HG03175 (cell line): ENCODE results near the gene AHR.

Source experiments
- ATAC-seq: cut with Tn5 transposase; IDR thresholded peaks from one replicate; pipeline ENCODE4 v1.9.1; 2021; ENCODE audit warnings: mild to moderate bottlenecking, moderate library complexity; ENCODE audit not compliant: unreplicated experiment

AHR gene

GRCh38 chr7:17298102-17298839, at the start of gene AHR:
Gene AHR (plus strand): TSS chr7:17298652. CDS start chr7:17299265, 613 bp downstream.
- peak; percentile 60 for ATAC-seq

GRCh38 chr7:17253885-17254284, 44.6 kb upstream of the AHR start:
- no peak for ATAC-seq

DNA sequence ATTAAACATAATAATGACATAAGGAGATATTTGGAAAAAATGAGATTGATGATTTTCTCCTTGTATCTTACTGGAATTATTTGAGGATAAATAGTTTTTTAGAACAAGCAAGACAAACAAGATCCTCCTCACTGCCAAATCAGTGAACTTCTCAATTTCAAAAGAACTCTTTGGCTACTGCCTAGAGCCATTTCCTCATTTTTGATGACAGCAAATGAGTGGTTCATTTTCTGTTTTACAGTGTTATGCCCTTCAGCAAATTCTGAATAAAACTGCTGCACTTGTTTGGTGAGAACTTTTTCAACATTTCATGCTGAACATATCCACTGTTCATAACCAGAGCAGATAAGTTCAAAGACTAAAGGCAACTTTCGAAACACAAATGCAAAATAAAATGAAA, 42.5 kb upstream of the AHR start:
- ATAC-seq, result no peak

GRCh38 chr7:17256375-17256774, 42.1 kb upstream of the AHR start:
- no peak for ATAC-seq

DNA sequence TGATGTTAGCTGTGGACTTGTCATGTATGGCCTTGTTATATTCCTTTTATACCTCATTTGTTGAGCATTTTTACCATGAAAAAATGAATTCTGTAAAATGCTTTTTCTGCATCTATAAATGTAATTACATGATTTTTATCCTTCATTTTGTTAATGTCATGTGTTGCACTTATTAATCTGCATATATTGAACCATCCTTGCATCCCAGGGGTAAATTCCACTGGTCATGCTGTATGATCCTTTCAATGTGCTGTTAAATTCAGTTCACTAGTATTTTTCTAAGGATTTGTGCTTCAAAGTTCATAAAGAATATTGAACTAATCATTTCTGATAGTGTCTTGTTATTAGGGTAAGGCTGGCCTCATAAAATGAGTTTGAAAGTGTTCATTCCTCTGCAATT, 31.9 kb upstream of the AHR start:
- no peak for ATAC-seq

DNA sequence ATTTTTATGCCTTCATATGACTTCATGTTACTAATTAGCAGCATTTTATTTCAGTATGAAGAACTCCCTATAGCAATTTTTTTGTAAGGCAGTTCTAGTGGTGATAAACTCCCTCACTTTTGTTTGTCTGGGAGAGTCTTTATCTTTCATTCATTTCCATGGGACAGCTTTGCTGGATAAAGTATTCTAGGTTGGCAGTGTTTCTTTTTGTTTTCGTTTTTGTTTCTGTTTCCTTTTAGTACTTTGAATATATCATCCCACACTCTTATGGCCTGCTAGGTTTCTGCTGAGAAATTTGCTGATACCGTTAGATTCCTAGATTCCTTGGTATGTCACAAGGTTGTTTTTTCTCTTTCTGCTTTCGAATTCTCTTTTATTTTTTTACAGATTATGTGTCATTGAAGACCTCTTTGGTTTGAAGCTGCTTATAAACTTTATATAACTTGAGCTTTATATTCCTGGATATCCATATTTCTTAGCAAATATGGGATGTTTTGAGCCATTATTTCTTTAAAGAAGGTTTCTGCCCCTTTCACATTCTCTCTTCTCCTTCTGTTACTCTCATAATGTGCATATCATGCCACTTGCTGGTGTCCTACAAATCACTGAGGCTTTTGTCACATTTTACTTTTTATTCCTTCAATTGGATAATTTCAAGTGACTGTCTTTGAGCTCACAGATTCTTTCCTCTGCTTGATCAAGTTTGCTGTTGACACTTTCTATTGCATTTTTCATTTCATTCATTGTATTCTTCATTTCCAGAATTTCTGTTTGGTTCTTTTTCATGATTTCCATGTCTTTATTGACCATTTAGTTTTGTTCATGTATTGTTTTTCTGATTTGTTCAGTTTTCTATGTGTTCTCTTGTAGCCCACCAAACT, 28.9 kb upstream of the AHR start:
- ATAC-seq, result no peak

DNA sequence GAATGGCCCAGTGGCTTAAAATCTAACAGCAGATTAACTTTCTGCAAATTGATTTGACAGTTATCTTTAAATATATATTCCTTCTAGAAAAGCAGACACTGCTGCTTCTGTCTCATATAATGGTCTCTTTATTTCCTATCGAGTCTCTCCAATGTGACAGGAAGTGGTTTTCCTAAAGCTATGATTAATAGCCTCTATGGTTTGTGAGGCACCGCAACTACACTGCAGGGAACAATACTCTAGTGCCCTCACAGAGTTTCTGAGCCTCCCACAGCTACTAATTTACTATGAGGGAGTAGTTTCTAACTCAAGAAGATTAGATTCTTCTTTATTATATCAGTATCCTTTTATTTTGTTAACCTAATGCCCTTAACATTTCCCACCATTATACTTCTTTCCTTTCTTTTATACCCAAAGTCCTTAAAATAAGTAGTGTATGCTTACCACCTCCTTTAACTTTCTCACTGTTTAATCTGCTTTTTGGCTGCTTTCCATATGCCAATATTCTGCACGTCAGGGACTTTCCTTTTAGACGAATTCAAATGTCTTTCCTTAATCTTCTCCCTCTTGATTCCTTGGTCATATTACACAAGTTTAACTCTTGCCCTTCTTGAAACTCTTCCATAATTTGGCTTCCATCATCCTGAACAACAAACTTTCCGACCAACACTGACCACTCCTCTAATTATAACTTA, 23.8 kb upstream of the AHR start:
- no peak for ATAC-seq

DNA sequence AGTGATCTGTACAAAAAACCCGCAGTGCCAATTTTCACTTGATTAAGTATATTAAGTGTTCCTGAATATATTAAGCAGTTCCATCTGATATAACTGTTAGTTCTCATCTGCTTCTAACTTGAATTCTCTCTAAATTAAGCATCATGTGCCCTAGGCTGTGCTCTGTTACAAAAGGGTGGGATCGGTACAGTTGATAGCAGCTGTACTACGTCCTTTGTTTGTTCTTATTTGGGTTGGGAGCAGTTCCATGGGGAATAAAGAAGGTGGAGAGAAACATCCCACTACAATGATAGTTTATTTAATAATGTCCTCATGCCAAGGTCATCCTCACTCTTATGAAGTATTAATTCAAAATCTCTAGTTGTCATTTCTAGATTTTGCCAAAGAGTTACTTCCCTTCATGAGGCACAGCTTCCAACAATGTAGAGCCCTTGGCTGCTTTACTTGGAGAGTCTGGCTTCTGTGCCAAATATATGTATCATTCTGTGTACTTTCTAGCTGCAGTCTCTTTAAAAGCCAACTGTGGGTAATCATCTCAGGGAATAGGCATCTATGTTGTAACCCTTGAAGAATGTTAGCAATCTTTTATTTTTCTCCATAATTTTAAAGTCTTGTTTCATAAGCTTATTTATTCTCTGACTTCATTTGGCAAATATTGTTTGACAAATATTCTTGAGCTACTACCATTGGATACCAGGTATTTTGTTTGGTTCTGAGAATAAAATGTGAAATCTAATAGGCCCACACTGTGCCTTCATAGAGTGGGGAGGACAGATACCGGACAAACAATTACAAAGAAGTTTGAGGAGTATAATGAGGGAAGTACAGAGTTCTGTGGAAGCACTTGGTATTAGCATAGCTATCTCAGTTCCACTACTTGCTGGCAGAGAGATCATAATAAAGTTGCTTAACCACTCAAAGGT, 22.4 kb upstream of the AHR start:
- no peak for ATAC-seq

GRCh38 chr7:17279061-17279460, 19.4 kb upstream of the AHR start:
- ATAC-seq, result no peak

- ATAC-seq, result no peak
Measured at GRCh38 chr7:17289074-17289645, 9.3 kb upstream of the AHR start.

GRCh38 chr7:17292843-17293242, 5.6 kb upstream of the AHR start:
- ATAC-seq, result no peak

GRCh38 chr7:17293481-17293880, 5.0 kb upstream of the AHR start:
- no peak for ATAC-seq

- no peak for ATAC-seq
Measured at GRCh38 chr7:17297243-17297642, 1.2 kb upstream of the AHR start.

DNA sequence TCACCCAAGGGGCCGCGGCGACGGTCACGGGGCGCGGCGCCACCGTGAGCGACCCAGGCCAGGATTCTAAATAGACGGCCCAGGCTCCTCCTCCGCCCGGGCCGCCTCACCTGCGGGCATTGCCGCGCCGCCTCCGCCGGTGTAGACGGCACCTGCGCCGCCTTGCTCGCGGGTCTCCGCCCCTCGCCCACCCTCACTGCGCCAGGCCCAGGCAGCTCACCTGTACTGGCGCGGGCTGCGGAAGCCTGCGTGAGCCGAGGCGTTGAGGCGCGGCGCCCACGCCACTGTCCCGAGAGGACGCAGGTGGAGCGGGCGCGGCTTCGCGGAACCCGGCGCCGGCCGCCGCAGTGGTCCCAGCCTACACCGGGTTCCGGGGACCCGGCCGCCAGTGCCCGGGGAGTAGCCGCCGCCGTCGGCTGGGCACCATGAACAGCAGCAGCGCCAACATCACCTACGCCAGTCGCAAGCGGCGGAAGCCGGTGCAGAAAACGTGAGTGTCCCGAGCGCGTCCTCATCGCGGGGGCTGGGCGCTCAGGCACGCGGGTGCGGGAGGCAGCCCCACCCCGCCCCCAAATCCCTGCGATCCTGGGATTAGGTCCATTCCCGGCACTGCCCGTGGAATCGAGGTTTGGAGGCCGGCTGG, 509 bp downstream of the AHR start:
- peak; percentile 33 for ATAC-seq

DNA sequence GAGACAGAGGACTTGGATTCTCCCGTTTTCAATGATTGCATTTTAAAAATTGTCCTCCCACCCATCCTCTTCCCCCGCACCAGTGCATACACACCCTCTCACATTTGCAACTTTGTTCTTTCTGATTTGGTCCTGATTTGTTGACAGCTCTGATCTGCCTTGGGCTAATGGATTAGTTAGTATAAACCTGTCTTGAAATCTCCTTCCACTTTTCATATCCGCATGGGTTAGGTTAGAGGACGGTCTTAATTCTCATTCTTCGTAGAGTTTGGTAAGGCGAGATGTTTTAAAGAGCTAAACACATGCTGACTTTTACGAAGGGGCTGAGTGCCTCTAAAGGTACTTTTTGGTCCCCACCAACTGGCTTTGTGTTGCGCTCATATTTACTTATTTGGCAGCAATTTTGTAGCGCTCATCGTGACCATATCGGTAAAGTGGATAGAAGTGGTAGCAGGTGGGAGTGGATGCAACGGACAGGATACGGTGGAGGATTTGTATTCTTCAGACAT, 1.1 kb downstream of the AHR start:
- ATAC-seq, result peak; percentile 6

GRCh38 chr7:17300012-17300411, 1.6 kb downstream of the AHR start:
- no peak for ATAC-seq

DNA sequence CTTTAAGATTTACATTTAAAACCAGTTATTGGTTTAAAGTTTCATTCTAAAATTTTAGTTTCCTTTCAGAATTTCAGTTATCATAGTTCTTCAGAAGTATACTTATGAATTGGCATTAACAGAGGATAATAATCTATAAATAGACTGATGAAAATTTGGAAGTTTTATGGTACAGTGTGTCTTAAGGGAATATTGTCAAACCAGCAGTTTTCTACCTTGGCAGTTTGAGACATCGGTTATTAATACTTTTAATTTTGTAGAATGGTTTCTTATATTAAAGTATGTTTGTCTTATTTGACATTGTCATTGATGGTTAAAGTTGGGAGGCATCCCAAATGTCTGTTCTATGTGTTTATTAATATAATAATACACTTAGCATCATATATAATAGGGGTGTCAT, 2.0 kb downstream of the AHR start:
- ATAC-seq, result no peak

- ATAC-seq, result no peak
Measured at GRCh38 chr7:17301471-17302456, 3.3 kb downstream of the AHR start.
